ENCODE measurements around the gene CWF19L1. TPM values are rescaled to one million over a fixed set of nuclear protein-coding genes. Genes with fewer than 3 reads are reported as not detected.
A peak's percentile ranks its signal among the peaks of the same experiment; 100 is the strongest.

Gene CWF19L1
- polyA plus RNA-seq, 4 donors: 21.5 to 32.5 (median 32.0) TPM

DNA sequence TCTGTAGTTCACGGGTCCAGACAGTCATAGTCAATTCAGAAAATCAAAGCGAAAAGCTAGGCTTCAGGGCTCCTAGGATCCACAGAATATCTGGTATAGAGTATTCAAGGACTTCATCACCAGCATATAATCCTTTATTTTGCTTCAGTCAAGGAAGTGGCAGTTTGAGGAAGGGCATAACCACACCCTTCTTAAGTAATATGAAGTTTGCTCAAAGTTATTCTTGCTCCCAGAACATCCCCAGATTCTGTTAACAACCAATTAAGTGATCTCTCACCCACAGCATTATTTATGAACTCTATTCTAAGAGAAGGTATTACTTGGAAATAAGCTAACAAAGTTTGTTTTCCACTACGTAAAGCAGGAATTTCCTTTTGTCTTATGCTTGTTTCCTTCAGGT, 13.2 kb downstream of the CWF19L1 start:
- DNase-seq (ENCODE audit: low read depth in 4 of 4, low spot score in 3 of 4): no peak

GRCh38 chr10:100253041-100253440, 14.4 kb downstream of the CWF19L1 start:
- DNase-seq (ENCODE audit: low read depth in 4 of 4, low spot score in 3 of 4): no peak

DNA sequence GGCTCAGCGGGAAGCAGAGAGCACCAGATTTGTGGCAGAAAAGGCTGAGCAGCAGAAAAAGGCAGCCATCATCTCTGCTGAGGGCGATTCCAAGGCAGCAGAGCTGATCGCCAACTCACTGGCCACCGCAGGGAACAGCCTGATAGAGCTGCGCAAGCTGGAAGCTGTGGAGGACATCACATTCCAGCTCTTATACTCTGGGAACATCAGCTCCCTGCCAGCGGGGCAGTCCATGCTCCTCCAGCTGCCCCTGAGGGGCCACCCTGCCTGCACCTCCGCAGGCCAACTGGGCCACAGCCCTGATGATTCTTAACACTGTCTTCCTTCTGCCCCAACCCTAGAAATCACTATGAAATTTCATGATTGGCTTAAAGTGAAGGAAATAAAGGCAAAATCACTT, 18.6 kb downstream of the CWF19L1 start:
- DNase-seq (ENCODE audit: low read depth in 4 of 4, low spot score in 3 of 4): no peak

DNA sequence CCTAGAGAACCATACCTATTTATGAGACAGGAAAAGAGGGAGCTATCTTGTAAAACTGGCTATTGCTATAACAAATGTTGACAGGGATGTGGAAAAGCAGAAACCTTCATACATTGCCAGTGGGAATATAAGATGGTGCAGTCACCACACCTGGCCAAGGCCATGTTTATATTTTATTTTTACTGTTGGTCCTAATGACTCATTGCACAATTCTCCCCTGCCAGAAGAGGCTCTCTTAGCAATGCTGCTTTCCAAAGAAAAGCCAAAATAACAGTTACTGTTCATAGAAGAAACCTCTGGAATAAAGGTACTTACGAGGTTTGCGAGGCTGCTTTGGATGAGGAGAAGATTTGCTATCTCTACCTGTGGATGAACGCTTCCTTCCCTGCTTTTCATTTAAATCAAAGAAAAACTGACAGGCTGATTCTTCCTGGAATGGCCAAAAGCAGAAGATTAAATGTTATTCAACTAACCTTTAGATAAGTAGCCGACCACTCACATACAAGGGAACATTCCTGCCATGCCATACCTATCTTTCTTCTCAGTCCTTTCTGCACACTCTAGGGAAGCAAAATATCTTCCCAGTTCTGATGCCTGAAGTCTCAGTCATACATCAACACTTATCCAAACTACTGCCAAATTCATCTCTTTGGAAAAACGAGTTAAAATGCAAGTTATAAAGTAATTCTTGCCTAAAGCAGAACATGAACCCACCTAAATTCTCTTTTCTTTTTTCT, 21.8 kb downstream of the CWF19L1 start:
- no peak for DNase-seq (ENCODE audit: low read depth in 4 of 4, low spot score in 3 of 4)

DNA sequence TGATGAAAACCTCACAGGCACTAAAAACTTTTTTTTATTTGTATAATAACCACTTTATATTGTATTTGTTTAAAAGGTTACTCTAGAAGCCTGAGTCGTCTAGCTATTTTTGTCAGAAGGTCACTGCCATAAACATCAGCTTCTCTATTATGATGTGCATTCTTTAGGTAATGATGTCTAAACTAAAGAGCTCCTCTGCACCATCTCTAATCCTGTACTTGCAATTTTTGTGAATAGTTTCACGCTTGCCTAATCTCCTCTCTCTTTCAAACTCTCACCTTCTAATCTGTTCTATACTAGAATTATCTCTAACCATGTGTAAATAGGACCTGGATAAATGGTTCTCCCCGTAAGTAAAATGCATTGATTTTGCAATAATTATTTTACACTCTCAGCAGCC, 27.6 kb downstream of the CWF19L1 start:
- DNase-seq (ENCODE audit: low read depth in 4 of 4, low spot score in 3 of 4): no peak

DNA sequence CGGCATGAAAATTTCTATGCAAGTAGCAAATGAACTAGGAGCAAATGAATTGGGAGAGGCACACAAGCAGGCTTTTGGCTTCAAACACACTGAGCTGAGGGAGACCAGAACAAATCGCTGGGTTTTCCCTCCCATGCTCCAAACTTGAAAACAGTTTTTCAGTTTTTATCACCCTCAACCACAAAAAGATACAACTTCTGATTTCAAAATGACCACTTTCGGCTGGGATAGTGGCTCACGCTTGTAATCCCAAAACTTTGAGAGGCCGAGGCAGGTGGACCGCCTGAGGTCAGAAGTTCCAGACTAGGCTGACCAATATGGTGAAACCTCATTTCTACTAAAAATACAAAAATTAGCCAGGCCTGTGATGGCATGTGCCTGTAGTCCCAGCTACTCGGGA, 29.0 kb downstream of the CWF19L1 start:
- no peak for DNase-seq (ENCODE audit: low read depth in 4 of 4, low spot score in 3 of 4)

DNA sequence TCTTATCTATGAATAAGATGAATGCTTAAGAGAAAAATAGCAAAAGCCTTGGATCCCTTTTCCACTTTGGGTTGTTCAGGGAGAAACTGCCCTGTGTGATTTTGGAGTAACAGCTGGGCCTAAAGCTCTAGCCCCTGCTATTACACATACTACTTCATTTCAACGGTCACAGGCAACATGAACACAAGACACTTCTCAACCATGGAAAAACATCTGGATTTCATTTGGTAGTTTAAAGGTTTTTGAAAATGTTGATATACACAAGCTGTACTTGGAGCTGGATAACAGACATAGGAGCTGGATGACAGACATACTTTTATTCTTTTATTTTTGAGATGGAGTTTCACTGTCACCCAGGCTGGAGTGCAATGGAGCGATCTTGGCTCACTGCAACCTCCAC, 35.3 kb downstream of the CWF19L1 start:
- no peak for DNase-seq (ENCODE audit: low read depth in 4 of 4, low spot score in 3 of 4)

- no peak for DNase-seq (ENCODE audit: low read depth in 4 of 4, low spot score in 3 of 4)
These were observed 37.5 kb downstream of the CWF19L1 start for GRCh38 chr10:100229819-100230422.

DNA sequence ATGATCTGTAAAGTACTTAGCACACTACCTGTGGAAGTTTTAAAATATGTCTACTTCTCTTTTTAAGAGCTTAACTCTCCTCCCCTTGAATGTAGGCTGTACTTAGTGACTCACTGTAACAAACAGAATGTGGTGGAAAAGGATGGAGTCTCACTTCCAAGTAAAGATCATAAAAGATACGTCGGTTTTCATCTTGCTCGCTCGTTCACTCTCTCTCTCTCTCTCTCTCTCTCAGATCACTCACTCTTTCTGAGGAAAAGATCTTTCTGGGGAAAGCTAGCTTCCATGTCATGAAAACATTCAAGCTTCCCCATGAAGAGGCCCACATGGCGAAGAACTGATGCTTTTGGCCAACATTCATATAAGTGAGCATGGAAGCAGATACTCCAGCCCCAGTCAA, 43.6 kb downstream of the CWF19L1 start:
- no peak for DNase-seq (ENCODE audit: low read depth in 4 of 4, low spot score in 3 of 4)

DNA sequence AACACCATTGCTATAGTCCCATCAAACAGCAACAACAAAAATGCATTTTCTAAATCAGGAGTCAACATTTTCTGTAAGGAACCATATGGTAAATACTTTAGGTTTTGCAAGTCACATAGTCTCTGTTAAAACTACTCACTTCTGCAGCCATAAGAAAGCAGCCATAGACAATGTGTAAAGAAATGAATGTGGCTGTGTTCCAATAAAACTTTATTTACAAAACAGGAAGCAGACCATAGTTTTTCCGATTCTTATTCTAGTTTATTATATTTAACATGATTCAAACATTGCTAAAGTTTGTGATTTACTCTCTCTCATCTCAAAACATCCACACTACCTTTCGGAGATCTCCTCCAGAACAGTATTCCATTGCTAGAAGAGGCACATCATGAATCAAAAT, 44.9 kb downstream of the CWF19L1 start:
- no peak for DNase-seq (ENCODE audit: low read depth in 4 of 4, low spot score in 3 of 4)

GRCh38 chr10:100216006-100216405, 51.4 kb downstream of the CWF19L1 start:
- DNase-seq (ENCODE audit: low read depth in 4 of 4, low spot score in 3 of 4): no peak

DNA sequence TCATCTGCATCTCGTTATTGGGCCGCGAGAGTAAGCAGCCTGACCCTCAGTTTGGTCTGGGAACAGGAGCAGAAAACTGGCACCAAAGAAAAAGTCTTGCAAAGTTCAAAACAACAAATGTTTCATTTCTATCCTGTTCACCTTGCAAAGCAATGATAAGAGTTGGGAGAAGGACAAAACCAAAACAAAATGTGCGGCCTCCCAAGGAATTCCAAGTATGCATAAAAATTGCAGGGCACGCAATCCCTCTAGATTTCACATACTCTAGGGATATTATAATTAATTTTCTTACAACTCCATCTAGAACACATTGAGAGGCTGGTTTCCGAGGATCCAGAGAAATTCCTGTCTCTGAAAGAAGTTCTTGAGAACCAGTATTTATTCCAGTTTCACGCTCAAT, 58.1 kb downstream of the CWF19L1 start:
- no peak for DNase-seq (ENCODE audit: low read depth in 4 of 4, low spot score in 3 of 4)

DNA sequence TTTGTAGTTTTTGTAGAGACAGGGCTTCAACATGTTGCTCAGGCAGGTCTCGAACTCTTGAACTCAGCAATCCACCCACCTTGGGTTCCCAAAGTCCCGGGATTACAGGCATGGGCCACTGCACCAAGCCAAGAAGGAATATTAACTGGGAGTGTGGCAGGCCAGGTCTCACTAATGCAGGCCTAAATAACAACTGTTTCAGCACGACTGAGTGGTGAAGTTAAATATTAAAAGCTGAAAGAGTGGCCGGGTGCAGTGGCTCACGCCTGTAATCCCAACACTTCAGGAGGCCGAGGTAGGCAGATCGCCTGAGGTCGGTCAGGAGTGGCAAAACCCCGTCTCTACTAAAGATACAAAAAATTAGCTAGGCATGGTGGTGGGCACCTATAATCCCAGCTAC, 59.2 kb downstream of the CWF19L1 start:
- no peak for DNase-seq (ENCODE audit: low read depth in 4 of 4, low spot score in 3 of 4)

GRCh38 chr10:100204370-100204769, 63.1 kb downstream of the CWF19L1 start:
- DNase-seq (ENCODE audit: low read depth in 4 of 4, low spot score in 3 of 4): no peak

GRCh38 chr10:100201549-100201948, 65.9 kb downstream of the CWF19L1 start:
- no peak for DNase-seq (ENCODE audit: low read depth in 4 of 4, low spot score in 3 of 4)

- no peak for DNase-seq (ENCODE audit: low read depth in 4 of 4, low spot score in 3 of 4)
These were observed 72.7 kb downstream of the CWF19L1 start for GRCh38 chr10:100194711-100195110.

GRCh38 chr10:100192350-100192749, 75.1 kb downstream of the CWF19L1 start:
- no peak for DNase-seq (ENCODE audit: low read depth in 4 of 4, low spot score in 3 of 4)

DNA sequence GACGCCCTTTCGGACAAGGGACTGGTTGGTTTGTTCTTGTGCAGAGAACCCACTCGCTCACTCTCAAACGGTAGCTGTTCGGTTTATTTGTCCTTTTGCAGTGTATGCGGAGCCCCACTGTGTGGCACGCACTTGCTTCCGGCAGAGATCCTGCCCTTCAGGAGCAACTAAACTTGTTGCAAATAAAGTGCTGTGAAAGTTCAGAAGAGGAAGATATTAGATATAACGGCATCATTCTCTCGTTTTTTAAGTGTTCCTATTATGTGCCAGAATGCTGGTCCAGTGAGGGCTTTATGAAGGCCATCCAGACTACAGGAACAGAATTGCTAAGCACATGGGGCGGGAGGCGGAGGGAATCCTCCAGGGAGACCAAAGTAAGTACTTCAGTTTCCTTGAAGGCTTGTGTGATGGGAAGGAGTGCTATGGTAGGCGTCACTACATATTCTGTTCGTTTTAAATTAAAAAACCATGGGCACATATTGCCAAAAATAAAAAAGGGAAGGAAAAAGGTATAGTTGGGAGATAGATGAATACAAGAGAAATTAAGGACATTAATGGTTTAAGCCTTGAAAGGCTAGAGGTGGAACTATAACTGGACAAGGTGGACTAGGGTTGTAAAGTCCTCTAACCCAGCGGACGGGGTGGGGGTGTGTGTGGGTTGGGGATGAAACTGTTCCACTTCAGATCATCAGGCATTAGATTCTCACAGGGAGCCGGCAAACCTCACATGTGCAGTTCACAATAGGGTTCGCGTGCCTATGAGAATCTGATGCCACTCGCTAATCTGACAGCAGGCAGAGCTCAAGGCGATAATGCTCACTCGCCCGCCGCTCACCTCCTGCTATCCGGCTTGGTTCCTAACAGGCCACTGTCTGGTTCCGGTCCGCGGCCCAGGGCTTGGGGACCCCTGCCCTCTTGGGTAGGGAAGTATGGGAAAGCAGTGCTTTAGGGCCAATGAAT, 80.9 kb downstream of the CWF19L1 start:
- DNase-seq (ENCODE audit: low read depth in 4 of 4, low spot score in 3 of 4): peak in 1 of 4 donors; percentile 14

DNA sequence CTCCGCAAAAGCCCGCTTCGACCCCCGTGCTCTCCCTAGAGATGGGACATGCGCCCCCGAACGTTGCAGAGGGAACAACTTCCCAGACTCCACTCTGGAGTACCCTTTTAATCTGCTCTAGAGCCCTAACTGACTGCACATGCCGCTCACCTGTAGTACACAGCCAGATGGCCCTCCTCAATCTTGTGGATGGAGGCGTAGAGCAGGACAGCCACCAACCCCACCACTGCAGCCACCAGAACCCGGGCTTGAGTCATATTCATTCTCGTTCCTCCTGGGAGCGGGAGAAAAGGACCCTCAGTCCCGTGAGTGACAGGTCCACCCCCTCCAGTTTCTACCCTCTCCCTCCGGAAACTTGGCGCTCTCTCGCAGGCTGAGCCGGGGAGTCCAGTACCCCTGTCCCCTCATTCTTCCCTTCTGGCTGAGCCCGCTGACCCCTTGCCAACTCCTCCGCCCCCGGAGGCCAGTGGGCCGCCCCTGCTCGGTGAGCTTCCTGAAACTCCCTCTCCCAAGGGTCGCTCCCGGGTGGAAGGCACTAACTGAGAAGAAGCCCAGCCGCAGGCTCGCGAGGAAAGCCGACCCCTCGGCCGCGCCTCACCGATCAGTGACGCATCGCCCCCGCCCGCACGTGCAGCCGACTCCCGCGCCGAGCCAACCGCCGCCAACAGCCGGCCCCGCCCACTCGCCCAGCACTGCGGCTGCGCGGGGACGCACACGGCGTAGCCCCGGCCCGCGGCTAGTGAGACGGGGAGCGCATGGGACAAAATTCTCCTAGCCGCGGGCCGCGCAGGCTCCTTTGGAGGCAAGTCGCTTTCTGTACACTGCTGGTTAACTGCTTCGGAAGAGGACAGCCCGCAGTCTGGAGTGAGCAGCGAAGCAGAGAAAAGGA, 81.8 kb downstream of the CWF19L1 start, which contains the start of gene ERLIN1:
TSS of gene ERLIN1 (minus strand) at position 666 of the 889 bp plus-strand sequence. CDS start at position 263, 403 bp downstream.
- peak; percentile 81 to 90 (median 88) for DNase-seq (ENCODE audit: low read depth in 4 of 4, low spot score in 3 of 4)

DNA sequence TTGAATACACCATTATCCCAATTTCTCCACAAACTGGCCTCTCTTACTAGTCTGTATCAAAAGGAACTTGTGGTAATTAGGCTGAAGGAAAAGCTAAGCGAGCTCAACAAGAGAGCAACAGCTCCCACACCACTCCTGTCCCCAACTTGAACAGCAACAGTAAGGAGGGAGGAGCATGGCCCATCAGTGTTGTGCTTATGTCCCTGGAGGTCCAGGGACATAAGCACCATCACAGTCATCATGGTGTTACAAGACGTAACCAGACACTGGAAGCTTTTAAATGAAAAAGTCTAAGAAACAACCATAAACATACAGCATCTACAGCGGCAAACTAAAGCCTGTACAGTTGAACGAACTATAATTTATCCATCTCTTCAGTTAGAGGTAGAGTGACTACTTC, 82.6 kb downstream of the CWF19L1 start:
- DNase-seq (ENCODE audit: low read depth in 4 of 4, low spot score in 3 of 4): peak in 2 of 4 donors; percentile 8 to 23
